IMR-90 (cell line): ENCODE measurements around the gene TRIM47. TPM values are rescaled to one million over a fixed set of nuclear protein-coding genes. Genes with fewer than 3 reads are reported as not detected.

Source experiments
- ATAC-seq: fragments of 200-7000 bp; cut with Tn5 transposase; 2 replicates; pipeline ENCODE4 v1.9.1; 2020; ENCODE audit warnings: low read depth, mild to moderate bottlenecking, moderate library complexity
- BruUV-seq: library from RNA; stranded (reverse); fragments of 400-500 nt; replicated peaks from 2 replicates; lab custom pipeline; 2021; lab: Mats Ljungman, UMichigan
- CTCF ChIA-PET: fragments of 300-600 bp; formaldehyde crosslinking; extraction: SDS; loops from one replicate; lab custom pipeline; 2021; ENCODE audit warnings: antibody characterized with exemption; lab: Yijun Ruan, JAX
- POLR2A ChIA-PET: fragments of 300-600 bp; sonication (Branson Sonifier 250); formaldehyde crosslinking; loops from one replicate; lab custom pipeline; 2022; ENCODE audit warnings: antibody characterized with exemption; ENCODE audit not compliant: unreplicated experiment; lab: Charles Lee
- DNase-seq: peaks from one replicate; pipeline ENCODE4 v3.0.0; 2013
- H2AFZ ChIP-seq: replicated peaks from 2 replicates; pipeline ENCODE3; 2013; ENCODE audit warnings: low read length, mild to moderate bottlenecking; ENCODE audit not compliant: poor library complexity
- H2AK5ac ChIP-seq: 2 replicates; pipeline ENCODE4 v1.6.1; 2013; ENCODE audit warnings: low read depth, low read length, inconsistent platforms
- H2AK9ac ChIP-seq: replicated peaks from 2 replicates; pipeline ENCODE3; 2013; ENCODE audit warnings: mild to moderate bottlenecking, low read depth, low read length, moderate library complexity; ENCODE audit not compliant: poor library complexity
- H2BK120ac ChIP-seq: 2 replicates; pipeline ENCODE4 v1.6.1; 2013; ENCODE audit warnings: low read depth, low read length, inconsistent platforms
- H2BK15ac ChIP-seq: 3 replicates; pipeline ENCODE4 v1.6.1; 2013; ENCODE audit warnings: low read depth, low read length, inconsistent platforms
- H2BK20ac ChIP-seq: 2 replicates; pipeline ENCODE4 v1.6.1; 2013; ENCODE audit warnings: low read depth, mild to moderate bottlenecking, inconsistent platforms, low read length, moderate library complexity
- H2BK5ac ChIP-seq: 2 replicates; pipeline ENCODE4 v1.6.1; 2013; ENCODE audit warnings: mild to moderate bottlenecking, low read depth, low read length, inconsistent platforms; ENCODE audit not compliant: poor library complexity, severe bottlenecking
- H3K14ac ChIP-seq: replicated peaks from 2 replicates; pipeline ENCODE4 v1.6.1; 2013; ENCODE audit warnings: low read depth, low read length, inconsistent platforms
- H3K18ac ChIP-seq: 2 replicates; pipeline ENCODE4 v1.6.1; 2013; ENCODE audit warnings: low read depth, low read length, control low read depth
- H3K23ac ChIP-seq: 2 replicates; pipeline ENCODE4 v1.6.1; 2013; ENCODE audit warnings: low read depth, low read length, inconsistent platforms
- H3K27ac ChIP-seq: 2 replicates; pipeline ENCODE4 v1.5.1; 2013; ENCODE audit warnings: mild to moderate bottlenecking, control low read depth, low read length; ENCODE audit not compliant: insufficient read depth
- H3K27me3 ChIP-seq: 2 replicates; pipeline ENCODE4 v1.6.1; 2013; ENCODE audit warnings: low read length; ENCODE audit not compliant: control insufficient read depth, insufficient read depth
- H3K36me3 ChIP-seq: 2 replicates; pipeline ENCODE4 v1.6.1; 2013; ENCODE audit warnings: low read length, mixed read lengths; ENCODE audit not compliant: control insufficient read depth, insufficient read depth
- H3K4ac ChIP-seq: 2 replicates; pipeline ENCODE4 v1.6.1; 2013; ENCODE audit warnings: low read depth, low read length, inconsistent platforms
- H3K4me1 ChIP-seq: 2 replicates; pipeline ENCODE4 v1.6.1; 2013; ENCODE audit warnings: low read length, mixed read lengths; ENCODE audit not compliant: control insufficient read depth, insufficient read depth
- H3K4me2 ChIP-seq: 2 replicates; pipeline ENCODE4 v1.6.1; 2013; ENCODE audit warnings: low read depth, mild to moderate bottlenecking, control low read depth, low read length, moderate library complexity
- H3K4me3 ChIP-seq: 2 replicates; pipeline ENCODE4 v1.5.1; 2013; ENCODE audit warnings: low read depth, mild to moderate bottlenecking, control low read depth, low read length, moderate library complexity; ENCODE audit not compliant: insufficient read depth
- H3K56ac ChIP-seq: 2 replicates; pipeline ENCODE4 v1.6.1; 2013; ENCODE audit warnings: low read length, inconsistent platforms; ENCODE audit not compliant: insufficient read depth; ENCODE audit errors: extremely low read depth
- H3K79me1 ChIP-seq, 2 experiments: 2 replicates each; pipeline ENCODE4 v1.6.1; 2013; ENCODE audit warnings: low read length in 2 of 2, inconsistent platforms in 1 of 2, low read depth in 1 of 2
- H3K9ac ChIP-seq: 2 replicates; pipeline ENCODE4 v1.6.1; 2013; ENCODE audit warnings: low read depth, low read length, control low read depth
- H3K9me1 ChIP-seq: 2 replicates; pipeline ENCODE4 v1.6.1; 2013; ENCODE audit warnings: low read length, inconsistent platforms; ENCODE audit not compliant: insufficient read depth
- H3K9me3 ChIP-seq: 2 replicates; pipeline ENCODE4 v1.6.1; 2013; ENCODE audit warnings: low read length; ENCODE audit not compliant: control insufficient read depth, insufficient read depth
- H4K20me1 ChIP-seq: 2 replicates; pipeline ENCODE4 v1.6.1; 2013; ENCODE audit warnings: low read length, inconsistent platforms; ENCODE audit not compliant: insufficient read depth
- H4K5ac ChIP-seq: 2 replicates; pipeline ENCODE4 v1.6.1; 2013; ENCODE audit warnings: mild to moderate bottlenecking, low read depth, low read length, control low read depth
- H4K8ac ChIP-seq, 2 experiments: 2 replicates each; pipeline ENCODE4 v1.6.1; 2013; ENCODE audit warnings: low read depth in 2 of 2, low read length in 2 of 2, control low read depth in 1 of 2, inconsistent platforms in 1 of 2
- H4K91ac ChIP-seq: 2 replicates; pipeline ENCODE4 v1.6.1; 2013; ENCODE audit warnings: low read depth, low read length, inconsistent platforms; ENCODE audit not compliant: insufficient read depth
- FOS ChIP-seq: fragments of 150-350 bp; IDR thresholded peaks from 2 replicates; pipeline ENCODE4 v1.6.1; 2016; ENCODE audit warnings: low read depth, low read length
- RFX5 ChIP-seq: IDR thresholded peaks from 2 replicates; pipeline ENCODE4 v1.8.0; 2012; ENCODE audit warnings: low read depth, mild to moderate bottlenecking, low read length, moderate library complexity
- WGBS, 2 experiments: methylation state at CpG; one replicate each; pipeline versions ENCODE4 v1.1.5 to v1.1.7; 2013; ENCODE audit warnings: missing lambda C conversion rate in 2 of 2; ENCODE audit not compliant: insufficient read length in 1 of 2; ENCODE audit errors: extremely low coverage in 2 of 2; 5-methylcytosine and 5-hydroxymethylcytosine counted together
- dilution Hi-C: fragments of 300-500 bp; cut with HindIII; formaldehyde crosslinking; loops from one replicate; pipeline ENCODE4 v1.14.3; 2018; ENCODE audit warnings: low sequenced_read_pairs; ENCODE audit not compliant: unreplicated experiment
- in situ Hi-C: fragments of 300-500 bp; cut with MboI; formaldehyde crosslinking; loops from 3 replicates; pipeline ENCODE4 v1.14.3; 2019; ENCODE audit warnings: low sequenced_read_pairs, inconsistent platforms, mixed read lengths
- intact Hi-C: fragments of 100-400 bp; cut with micrococcal nuclease; formaldehyde crosslinking; loops from 2 replicates; pipeline ENCODE4 v1.10.0; 2022
- polyA plus RNA-seq, 3 experiments: library from polyadenylated mRNA; depleted of rRNA; stranded (reverse); fragments of >200 nt; gene quantifications; 2 replicates each; pipeline ENCODE4 v1.2.3, GENCODE V29; 2012; ENCODE audit warnings: low replicate concordance in 1 of 3
- total RNA-seq: library from RNA; depleted of rRNA; stranded (reverse); fragments of >200 nt; gene quantifications from 2 replicates; pipeline ENCODE4 v1.2.3, GENCODE V29; 2012

TRIM47 gene
- total and polyA plus RNA-seq, 2 of the 4 experiments (the other 2 are of a cell fraction): 1.4 to 7.5 TPM

- H2BK15ac ChIP-seq: no peak overlapping the region
- no peak for DNase-seq
- H2BK5ac ChIP-seq: no peak overlapping the region
- H4K20me1 ChIP-seq: peaks cover 4% of the 10 kb centered on the region; the same call in 1 of the 2 replicates
- in situ Hi-C loops (no loop called here), dilution Hi-C loops (no loop called here), intact Hi-C loops (no loop called here)
- H2BK20ac ChIP-seq: no peak overlapping the region
- 95% methylated on average over 9 of the region's 18 CpGs; no CpG with 5 or more reads in 1 of the 2 experiments for WGBS, 2 experiments
- H2AFZ ChIP-seq: no peak overlapping the region
- H2BK120ac ChIP-seq: no peak overlapping the region
- no peak overlapping the region for H4K8ac ChIP-seq
- H3K56ac ChIP-seq: no peak overlapping the region
- no peak overlapping the region for H3K18ac ChIP-seq
- H2AK5ac ChIP-seq: no peak overlapping the region
- H3K9ac ChIP-seq: no peak overlapping the region
- no peak overlapping the region for H3K4me2 ChIP-seq
- H3K23ac ChIP-seq: no peak overlapping the region
- H3K9me1 ChIP-seq: peaks cover 12% of the 10 kb centered on the region; the same call in 1 of the 2 replicates
- H3K79me1 ChIP-seq: peaks cover 9 to 44% of the 10 kb centered on the region in 2 experiments; a peak in 3 of 4 replicates
- peaks cover 7% of the 10 kb centered on the region; the same call in 1 of the 2 replicates for H3K4me1 ChIP-seq
- CTCF ChIA-PET: no interaction called here
- H3K14ac ChIP-seq: no peak overlapping the region
- BruUV-seq: no TSS peak
- no peak overlapping the region for H4K5ac ChIP-seq
- no peak overlapping the region for H3K27ac ChIP-seq
- H2AK9ac ChIP-seq: peak overlapping the region; percentile 28
- no peak overlapping the region for H4K91ac ChIP-seq
- no peak for TF ChIP-seq RFX5
- TF ChIP-seq FOS: no peak
- H3K36me3 ChIP-seq: peaks cover 18% of the 10 kb centered on the region
- no peaks in the 10 kb centered on the region for H3K9me3 ChIP-seq
- POLR2A ChIA-PET: no interaction called here
- no peaks in the 10 kb centered on the region for H3K27me3 ChIP-seq
- H3K4me3 ChIP-seq: no peak overlapping the region
- H3K4ac ChIP-seq: no peak overlapping the region
- no peak for ATAC-seq
Observed at GRCh38 chr17:75893305-75894048, 15.1 kb upstream of the TRIM47 start.
